ENCODE data around the gene SLC4A7.
"Not testable (repeated sequence)": the region's sequence is repeated elsewhere in the genome, so short reads cannot be mapped to it uniquely, and the experiment has no call there.

GRCh38 chr3:27328982-27329762 lies 155.0 kb downstream of the SLC4A7 start:
- TF ChIP-seq CTCF (IDR thresholded peaks at IDR 0.05; ENCODE audit: insufficient read depth, low read length); POLR2AphosphoS5 (IDR thresholded peaks at IDR 0.05; ENCODE audit: low read depth): not testable (repeated sequence)
- TF ChIP-seq, protein P1, sequence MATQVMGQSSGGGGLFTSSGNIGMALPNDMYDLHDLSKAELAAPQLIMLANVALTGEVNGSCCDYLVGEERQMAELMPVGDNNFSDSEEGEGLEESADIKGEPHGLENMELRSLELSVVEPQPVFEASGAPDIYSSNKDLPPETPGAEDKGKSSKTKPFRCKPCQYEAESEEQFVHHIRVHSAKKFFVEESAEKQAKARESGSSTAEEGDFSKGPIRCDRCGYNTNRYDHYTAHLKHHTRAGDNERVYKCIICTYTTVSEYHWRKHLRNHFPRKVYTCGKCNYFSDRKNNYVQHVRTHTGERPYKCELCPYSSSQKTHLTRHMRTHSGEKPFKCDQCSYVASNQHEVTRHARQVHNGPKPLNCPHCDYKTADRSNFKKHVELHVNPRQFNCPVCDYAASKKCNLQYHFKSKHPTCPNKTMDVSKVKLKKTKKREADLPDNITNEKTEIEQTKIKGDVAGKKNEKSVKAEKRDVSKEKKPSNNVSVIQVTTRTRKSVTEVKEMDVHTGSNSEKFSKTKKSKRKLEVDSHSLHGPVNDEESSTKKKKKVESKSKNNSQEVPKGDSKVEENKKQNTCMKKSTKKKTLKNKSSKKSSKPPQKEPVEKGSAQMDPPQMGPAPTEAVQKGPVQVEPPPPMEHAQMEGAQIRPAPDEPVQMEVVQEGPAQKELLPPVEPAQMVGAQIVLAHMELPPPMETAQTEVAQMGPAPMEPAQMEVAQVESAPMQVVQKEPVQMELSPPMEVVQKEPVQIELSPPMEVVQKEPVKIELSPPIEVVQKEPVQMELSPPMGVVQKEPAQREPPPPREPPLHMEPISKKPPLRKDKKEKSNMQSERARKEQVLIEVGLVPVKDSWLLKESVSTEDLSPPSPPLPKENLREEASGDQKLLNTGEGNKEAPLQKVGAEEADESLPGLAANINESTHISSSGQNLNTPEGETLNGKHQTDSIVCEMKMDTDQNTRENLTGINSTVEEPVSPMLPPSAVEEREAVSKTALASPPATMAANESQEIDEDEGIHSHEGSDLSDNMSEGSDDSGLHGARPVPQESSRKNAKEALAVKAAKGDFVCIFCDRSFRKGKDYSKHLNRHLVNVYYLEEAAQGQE (IDR thresholded peaks at IDR 0.05; ENCODE audit: insufficient replicate concordance, low read depth) = not testable (repeated sequence)

Measured in HL-60 (cell line).